Stimulated activated CD8-positive, alpha-beta memory T cell treated with anti-CD3 and anti-CD28 coated beads, Interleukin-7, amount 100 ng/mL, for 24 hours (primary cell): ENCODE data around the gene UGT2A3.
"Not testable (repeated sequence)": the region's sequence is repeated elsewhere in the genome, so short reads cannot be mapped to it uniquely, and the experiment has no call there.

Experiments used
- DNase-seq: peaks from one replicate; pipeline ENCODE4 v3.0.0-alpha.2; 2020; ENCODE audit warnings: low read depth

The UGT2A3 gene

GRCh38 chr4:68951078-68951805 is at the start of gene UGT2A3:
Gene UGT2A3 (minus strand): TSS chr4:68951804. CDS start chr4:68951760, 44 bp downstream.
- no peak for DNase-seq

- no peak for DNase-seq
Measured at GRCh38 chr4:68997040-68997439, 45.4 kb upstream of the UGT2A3 start.

- DNase-seq, result no peak
Measured at GRCh38 chr4:68995292-68995691, 43.7 kb upstream of the UGT2A3 start.

- DNase-seq, result no peak
Measured at GRCh38 chr4:68987007-68987406, 35.4 kb upstream of the UGT2A3 start.

- DNase-seq, result no peak
Measured at GRCh38 chr4:68985442-68985841, 33.8 kb upstream of the UGT2A3 start.

GRCh38 chr4:68984947-68985346 is 33.3 kb upstream of the UGT2A3 start:
- no peak for DNase-seq

GRCh38 chr4:68963374-68963773 is 11.8 kb upstream of the UGT2A3 start:
- no peak for DNase-seq

- no peak for DNase-seq
Measured at GRCh38 chr4:68962868-68963267, 11.3 kb upstream of the UGT2A3 start.

- DNase-seq, result no peak
Measured at GRCh38 chr4:68960294-68961163, 8.9 kb upstream of the UGT2A3 start.

GRCh38 chr4:68959085-68959484 is 7.5 kb upstream of the UGT2A3 start:
- DNase-seq, result not testable (repeated sequence)

GRCh38 chr4:68954126-68954525 is 2.5 kb upstream of the UGT2A3 start:
- DNase-seq, result no peak

GRCh38 chr4:68953056-68953596 is 1.5 kb upstream of the UGT2A3 start:
- no peak for DNase-seq

- DNase-seq, result no peak
Measured at GRCh38 chr4:68951806-68952585, 392 bp upstream of the UGT2A3 start.

GRCh38 chr4:68950033-68950432 is 1.6 kb downstream of the UGT2A3 start:
- no peak for DNase-seq

- no peak for DNase-seq
Measured at GRCh38 chr4:68948985-68949384, 2.6 kb downstream of the UGT2A3 start.

- DNase-seq, result no peak
Measured at GRCh38 chr4:68948044-68948743, 3.4 kb downstream of the UGT2A3 start.

- no peak for DNase-seq
Measured at GRCh38 chr4:68929076-68929737, 22.4 kb downstream of the UGT2A3 start.

- DNase-seq, result no peak
Measured at GRCh38 chr4:68927165-68927564, 24.4 kb downstream of the UGT2A3 start.

- not testable (repeated sequence) for DNase-seq
Measured at GRCh38 chr4:68922202-68922601, 29.4 kb downstream of the UGT2A3 start.

GRCh38 chr4:68921051-68921450 is 30.6 kb downstream of the UGT2A3 start:
- no peak for DNase-seq

- no peak for DNase-seq
Measured at GRCh38 chr4:68917016-68917415, 34.6 kb downstream of the UGT2A3 start.
